Measurements from ENCODE around the gene PRKAB2.

DNA sequence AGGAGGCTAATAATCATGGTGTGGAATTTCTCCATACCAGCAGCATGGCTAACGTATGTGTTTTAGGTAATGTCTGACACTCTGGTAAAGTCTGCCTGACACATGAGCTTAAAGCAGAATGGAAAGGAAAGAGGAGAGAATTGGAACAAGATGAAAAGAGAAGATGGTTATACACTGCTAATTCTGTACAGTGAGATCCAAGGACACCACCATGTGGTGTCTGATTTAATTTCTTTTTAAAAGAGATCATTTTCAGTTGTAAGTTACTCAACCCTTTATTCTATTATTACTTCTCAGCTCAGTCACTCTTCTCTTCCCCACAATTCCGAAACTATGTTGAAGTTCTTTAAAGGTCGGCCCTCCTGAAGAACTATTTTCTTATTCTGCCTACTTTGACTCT, 15.6 kb downstream of the PRKAB2 start:
- TF ChIP-seq, protein P1, sequence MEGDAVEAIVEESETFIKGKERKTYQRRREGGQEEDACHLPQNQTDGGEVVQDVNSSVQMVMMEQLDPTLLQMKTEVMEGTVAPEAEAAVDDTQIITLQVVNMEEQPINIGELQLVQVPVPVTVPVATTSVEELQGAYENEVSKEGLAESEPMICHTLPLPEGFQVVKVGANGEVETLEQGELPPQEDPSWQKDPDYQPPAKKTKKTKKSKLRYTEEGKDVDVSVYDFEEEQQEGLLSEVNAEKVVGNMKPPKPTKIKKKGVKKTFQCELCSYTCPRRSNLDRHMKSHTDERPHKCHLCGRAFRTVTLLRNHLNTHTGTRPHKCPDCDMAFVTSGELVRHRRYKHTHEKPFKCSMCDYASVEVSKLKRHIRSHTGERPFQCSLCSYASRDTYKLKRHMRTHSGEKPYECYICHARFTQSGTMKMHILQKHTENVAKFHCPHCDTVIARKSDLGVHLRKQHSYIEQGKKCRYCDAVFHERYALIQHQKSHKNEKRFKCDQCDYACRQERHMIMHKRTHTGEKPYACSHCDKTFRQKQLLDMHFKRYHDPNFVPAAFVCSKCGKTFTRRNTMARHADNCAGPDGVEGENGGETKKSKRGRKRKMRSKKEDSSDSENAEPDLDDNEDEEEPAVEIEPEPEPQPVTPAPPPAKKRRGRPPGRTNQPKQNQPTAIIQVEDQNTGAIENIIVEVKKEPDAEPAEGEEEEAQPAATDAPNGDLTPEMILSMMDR (IDR thresholded peaks at IDR 0.05) = no peak
- TF ChIP-seq ZFX (IDR thresholded peaks at IDR 0.05; ENCODE audit: borderline replicate concordance) = no peak
